Suprapubic skin (tissue), 4 donors: ENCODE data around the gene KIAA1328.

Experiments used
- CTCF ChIP-seq, 2 donors: fragments of 200-600 bp in 1 of 2; fragments of 450-650 bp in 1 of 2; sonication (generic) in 1 of 2; IDR thresholded peaks; one replicate each; pipeline ENCODE4 v1.5.1; 2016 to 2019; ENCODE audit warnings: antibody characterized with exemption in 2 of 2, mild to moderate bottlenecking in 1 of 2, moderate library complexity in 1 of 2
- EP300 ChIP-seq: sonication (generic); formaldehyde crosslinking; IDR thresholded peaks from one replicate; pipeline ENCODE4 v1.6.1; 2017; ENCODE audit warnings: antibody characterized with exemption
- POLR2A ChIP-seq, 2 donors: fragments of 450-650 bp; IDR thresholded peaks; one replicate each; pipeline ENCODE4 v1.6.1; 2017; ENCODE audit warnings: antibody characterized with exemption in 2 of 2, mild to moderate bottlenecking in 2 of 2, moderate library complexity in 2 of 2
- POLR2AphosphoS5 ChIP-seq, 3 donors: sonication (generic); formaldehyde crosslinking; IDR thresholded peaks; one replicate each; pipeline ENCODE4 v1.6.1; 2017; ENCODE audit warnings: antibody characterized with exemption in 3 of 3

GRCh38 chr18:36819621-36820020, 9.3 kb upstream of the KIAA1328 start:
- TF ChIP-seq EP300 (no peak), CTCF (IDR thresholded peaks at IDR 0.05) (no peak), POLR2AphosphoS5 (IDR thresholded peaks at IDR 0.05) (no peak), POLR2A (IDR thresholded peaks at IDR 0.05) (no peak)
